ENCODE measurements around the gene TMEM151B. TPM values are rescaled to one million over a fixed set of nuclear protein-coding genes. Genes with fewer than 3 reads are reported as not detected.

Gene TMEM151B
- total RNA-seq, 1 donor from 2014 or later: 0.29 TPM

DNA sequence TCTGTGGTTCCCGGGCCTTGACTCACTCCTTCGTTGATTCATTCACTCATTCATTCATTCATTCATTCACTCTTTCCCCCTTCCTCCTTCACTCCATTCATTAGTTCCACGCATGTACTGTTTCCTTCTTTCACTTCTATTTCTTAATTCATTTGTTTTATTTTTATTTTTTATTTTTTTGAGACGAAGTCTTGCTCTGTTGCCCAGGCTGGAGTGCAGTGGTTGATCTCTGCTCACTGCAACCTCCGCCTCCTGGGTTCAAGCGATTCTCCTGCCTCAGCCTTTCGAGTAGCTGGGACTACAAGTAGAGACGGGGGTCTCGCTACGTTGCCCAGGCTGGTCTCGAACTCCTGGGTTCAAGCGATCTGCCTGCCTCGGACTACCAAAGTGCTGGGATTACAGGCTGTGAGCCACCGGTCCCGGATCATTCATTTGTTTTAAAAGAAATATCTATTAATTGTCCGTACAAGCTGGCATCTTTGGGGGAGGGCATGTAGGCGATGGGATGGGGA, 4.5 kb upstream of the TMEM151B start:
- intact Hi-C loops (cut with micrococcal nuclease): loop anchor here (1.0 to 2.0 kb wide), 5 partner anchors 8 to 139 kb away; partner anchors contain the start of genes CDC5L, HSP90AB1, MRPL14 and SLC35B2
- H3K4me1 Mint-ChIP-seq (ENCODE audit: low read depth): peaks cover 66% of the 10 kb centered on the region
- peak overlapping the region; percentile 89 for H3K27ac Mint-ChIP-seq

DNA sequence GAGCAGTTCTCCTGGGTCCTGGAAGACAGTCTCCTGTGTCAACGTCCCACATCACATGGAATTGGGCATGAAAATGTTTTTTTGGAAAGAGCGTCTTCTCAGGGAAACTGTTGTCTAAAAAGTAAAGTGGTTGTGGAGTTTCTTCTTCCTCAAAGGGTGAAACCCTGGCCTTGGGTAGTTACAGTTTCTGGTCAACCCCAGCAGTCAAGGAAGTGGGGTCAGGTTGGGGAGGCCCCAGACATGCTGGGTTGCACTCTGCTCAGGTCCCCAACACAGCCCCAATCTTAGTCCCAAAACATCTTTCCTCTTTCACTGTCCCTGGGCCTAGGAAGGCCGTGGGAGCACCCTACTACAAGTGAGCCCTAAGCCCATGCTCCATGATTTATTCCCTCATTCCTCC, 3.9 kb upstream of the TMEM151B start:
- Mint-ChIP-seq H3K4me1 (ENCODE audit: low read depth) (peaks cover 60% of the 10 kb centered on the region), H3K4me3 (peak overlapping the region; percentile 63), H3K27me3 (ENCODE audit: insufficient read depth) (peaks cover 19% of the 10 kb centered on the region), H3K9me3 (no peaks in the 10 kb centered on the region), H3K36me3 (ENCODE audit: low read depth) (peaks cover 8% of the 10 kb centered on the region), H3K27ac (peak overlapping the region; percentile 76)
- no peak for DNase-seq (ENCODE audit: low spot score)
- intact Hi-C loops (cut with micrococcal nuclease): no loop called here

More for the DNA sequence above, 4.5 kb upstream of the TMEM151B start:
- no peak for DNase-seq (ENCODE audit: low spot score)
- H3K4me3 Mint-ChIP-seq: peak overlapping the region; percentile 98
- peaks cover 13% of the 10 kb centered on the region for H3K36me3 Mint-ChIP-seq (ENCODE audit: low read depth)
- no peaks in the 10 kb centered on the region for H3K9me3 Mint-ChIP-seq
- peaks cover 15% of the 10 kb centered on the region for H3K27me3 Mint-ChIP-seq (ENCODE audit: insufficient read depth)

DNA sequence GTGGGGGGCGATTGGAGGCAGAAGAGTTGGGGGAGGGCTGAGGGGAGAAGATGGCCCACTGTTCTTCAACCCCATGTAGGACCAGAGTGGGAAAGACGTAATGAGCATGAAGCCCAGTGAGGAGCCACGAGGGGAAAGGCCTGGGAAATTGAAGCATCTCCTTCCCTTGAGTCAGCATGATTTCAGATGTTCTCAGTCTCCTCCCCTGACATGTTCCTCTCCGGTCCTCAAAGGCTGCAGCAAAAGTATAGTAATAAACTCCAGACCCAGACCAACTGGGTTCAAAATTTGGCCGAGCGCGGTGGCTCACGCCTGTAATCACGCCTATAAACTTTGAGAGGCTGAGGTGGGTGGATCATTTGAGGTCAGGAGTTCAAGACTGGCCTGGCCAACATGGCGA, 3.0 kb upstream of the TMEM151B start:
- intact Hi-C loops (cut with micrococcal nuclease): no loop called here
- DNase-seq (ENCODE audit: low spot score): no peak
- Mint-ChIP-seq H3K4me1 (ENCODE audit: low read depth) (peaks cover 51% of the 10 kb centered on the region), H3K4me3 (no peak overlapping the region), H3K27me3 (ENCODE audit: insufficient read depth) (peaks cover 27% of the 10 kb centered on the region), H3K9me3 (no peaks in the 10 kb centered on the region), H3K36me3 (ENCODE audit: low read depth) (peaks cover 8% of the 10 kb centered on the region), H3K27ac (no peak overlapping the region)

DNA sequence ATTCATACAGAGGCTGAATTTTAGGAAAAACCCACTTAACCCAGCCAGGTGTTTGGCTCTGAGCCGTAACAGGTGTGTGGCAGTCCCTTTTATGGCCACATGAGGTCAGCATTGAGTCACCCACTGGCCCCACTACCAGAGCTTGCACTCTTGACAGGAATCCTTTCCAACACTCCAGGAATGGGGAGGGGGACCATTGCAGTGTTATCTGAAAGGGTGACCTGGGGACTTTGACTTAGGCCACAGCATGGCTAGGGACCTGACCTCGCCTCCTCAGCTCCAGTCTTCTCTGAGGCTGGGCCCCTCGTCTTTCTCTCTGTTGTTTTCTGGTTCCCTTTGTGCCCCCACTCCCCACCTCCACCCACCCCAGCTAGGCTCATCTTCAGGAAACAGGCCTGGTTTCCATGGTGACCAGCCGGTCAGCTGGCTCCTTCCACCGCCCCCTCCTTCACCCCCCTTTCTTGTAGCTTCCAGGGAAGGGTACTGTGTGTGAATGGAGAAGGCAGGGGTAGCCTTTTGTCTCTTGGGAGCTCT, 2.1 kb upstream of the TMEM151B start:
- H3K27ac Mint-ChIP-seq: no peak overlapping the region
- H3K9me3 Mint-ChIP-seq: no peaks in the 10 kb centered on the region
- H3K4me3 Mint-ChIP-seq: no peak overlapping the region
- H3K36me3 Mint-ChIP-seq (ENCODE audit: low read depth): peaks cover 7% of the 10 kb centered on the region
- H3K4me1 Mint-ChIP-seq (ENCODE audit: low read depth): peaks cover 42% of the 10 kb centered on the region
- peaks cover 37% of the 10 kb centered on the region for H3K27me3 Mint-ChIP-seq (ENCODE audit: insufficient read depth)
- intact Hi-C loops (cut with micrococcal nuclease): loop anchor here (1.0 to 2.0 kb wide), 6 partner anchors 29 to 187 kb away; partner anchors contain the start of gene AARS2
- DNase-seq (ENCODE audit: low spot score): no peak

DNA sequence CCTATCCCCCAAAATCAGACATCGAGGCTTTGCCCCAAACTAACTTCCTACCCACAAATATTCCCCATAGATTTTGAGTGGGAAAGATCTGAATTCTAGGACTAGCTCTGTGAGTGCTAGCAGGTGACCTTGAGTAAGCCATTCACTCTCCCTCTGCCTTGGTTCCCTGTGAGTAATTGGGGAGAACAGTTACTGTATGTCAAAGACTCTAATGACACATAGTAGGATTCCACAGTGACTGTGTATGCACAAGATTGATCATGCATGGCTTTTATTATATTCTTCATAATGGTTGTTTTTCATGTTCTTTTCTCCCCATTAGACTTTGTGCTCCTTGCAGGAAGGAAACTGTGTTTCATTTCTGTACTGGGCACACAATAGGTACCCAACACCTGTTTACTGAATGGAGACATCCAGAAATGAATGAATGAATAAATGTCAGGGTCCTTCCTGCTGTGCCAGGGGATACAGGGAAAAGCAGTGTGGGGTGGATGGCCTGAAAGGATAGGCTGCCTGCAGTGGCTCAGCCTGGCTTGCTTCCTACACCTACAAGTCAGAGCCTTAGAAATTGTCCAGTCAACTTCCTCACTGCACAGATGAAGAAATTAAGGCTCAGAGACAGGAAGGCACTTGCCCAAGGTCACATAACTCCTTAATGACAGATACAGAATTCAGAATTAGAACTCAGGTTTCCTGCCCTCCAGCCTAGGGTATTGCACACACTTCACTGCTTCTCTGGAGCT, 901 bp upstream of the TMEM151B start:
- Mint-ChIP-seq H3K27ac (no peak overlapping the region), H3K4me3 (peak overlapping the region; percentile 45), H3K4me1 (ENCODE audit: low read depth) (peaks cover 31% of the 10 kb centered on the region), H3K36me3 (ENCODE audit: low read depth) (no peaks in the 10 kb centered on the region), H3K9me3 (no peaks in the 10 kb centered on the region), H3K27me3 (ENCODE audit: insufficient read depth) (peaks cover 44% of the 10 kb centered on the region)
- no peak for DNase-seq (ENCODE audit: low spot score)
- intact Hi-C loops (cut with micrococcal nuclease): loop anchor here (2.0 kb wide), 3 partner anchors 27 to 185 kb away; no protein-coding TSS in a partner anchor

DNA sequence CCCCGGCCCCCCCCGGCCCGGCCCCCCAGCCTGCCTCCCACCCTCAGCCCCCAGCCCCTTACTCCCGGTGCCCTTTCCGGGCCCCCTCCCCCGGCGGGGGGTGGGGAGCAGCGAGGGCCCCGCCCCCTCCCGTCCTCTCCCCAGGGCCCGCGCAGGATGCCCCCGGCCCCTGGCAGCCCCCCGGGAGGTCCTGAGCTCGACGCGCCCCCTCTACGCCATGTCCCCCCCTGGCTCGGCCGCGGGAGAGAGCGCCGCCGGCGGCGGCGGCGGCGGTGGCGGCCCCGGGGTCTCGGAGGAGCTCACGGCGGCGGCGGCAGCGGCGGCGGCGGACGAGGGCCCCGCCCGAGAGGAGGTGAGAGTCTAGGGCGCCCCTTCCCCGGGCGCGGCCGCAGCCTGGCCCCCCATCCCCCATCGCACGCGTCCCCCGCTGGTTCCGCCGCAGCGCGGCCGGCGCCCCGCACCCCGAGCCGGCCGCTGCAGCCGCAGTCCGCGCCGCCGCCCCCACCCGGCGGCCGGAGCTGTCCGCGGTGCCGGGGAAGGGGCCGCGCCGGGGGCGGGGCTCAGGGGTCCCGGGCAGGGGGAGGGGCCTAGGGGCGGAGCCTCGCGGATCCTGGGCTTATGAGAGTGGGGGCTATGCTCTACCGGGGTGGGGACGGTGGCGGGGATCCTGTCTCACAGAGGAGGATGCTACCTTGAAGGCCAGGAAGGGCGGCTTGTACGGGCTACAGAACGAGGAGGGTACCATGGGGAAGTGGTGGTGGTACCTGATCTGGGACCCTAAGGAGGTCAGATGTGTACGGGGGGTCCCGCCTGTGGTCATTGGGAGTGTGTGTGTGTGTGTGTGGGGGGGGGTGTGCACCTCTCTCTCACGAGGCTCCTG, 516 bp downstream of the TMEM151B start:
- no peaks in the 10 kb centered on the region for H3K36me3 Mint-ChIP-seq (ENCODE audit: low read depth)
- peaks cover 50% of the 10 kb centered on the region for H3K27me3 Mint-ChIP-seq (ENCODE audit: insufficient read depth)
- intact Hi-C loops (cut with micrococcal nuclease): no loop called here
- peak overlapping the region; percentile 54 for H3K4me3 Mint-ChIP-seq
- DNase-seq (ENCODE audit: low spot score): no peak
- no peak overlapping the region for H3K27ac Mint-ChIP-seq
- no peaks in the 10 kb centered on the region for H3K9me3 Mint-ChIP-seq
- H3K4me1 Mint-ChIP-seq (ENCODE audit: low read depth): peaks cover 29% of the 10 kb centered on the region

DNA sequence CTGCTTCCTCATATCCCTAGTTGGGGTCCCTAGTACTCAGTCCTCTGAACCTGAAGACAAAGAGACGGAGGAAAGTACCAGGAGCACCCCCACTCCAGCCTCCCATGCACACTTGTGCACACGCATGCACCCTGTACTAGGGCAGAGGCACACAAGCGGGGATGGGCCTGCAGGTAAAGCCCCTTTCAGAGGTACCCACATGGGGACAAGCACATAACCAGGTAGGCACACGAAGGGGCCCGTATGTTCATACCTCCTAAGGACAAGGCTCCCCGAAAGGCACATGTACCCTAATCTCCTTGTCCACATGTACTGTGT, 1.1 kb downstream of the TMEM151B start:
- Mint-ChIP-seq H3K27ac (no peak overlapping the region), H3K27me3 (ENCODE audit: insufficient read depth) (peaks cover 50% of the 10 kb centered on the region), H3K4me3 (peak overlapping the region; percentile 54), H3K9me3 (no peaks in the 10 kb centered on the region), H3K4me1 (ENCODE audit: low read depth) (peaks cover 23% of the 10 kb centered on the region), H3K36me3 (ENCODE audit: low read depth) (no peaks in the 10 kb centered on the region)
- intact Hi-C loops (cut with micrococcal nuclease): no loop called here
- no peak for DNase-seq (ENCODE audit: low spot score)

DNA sequence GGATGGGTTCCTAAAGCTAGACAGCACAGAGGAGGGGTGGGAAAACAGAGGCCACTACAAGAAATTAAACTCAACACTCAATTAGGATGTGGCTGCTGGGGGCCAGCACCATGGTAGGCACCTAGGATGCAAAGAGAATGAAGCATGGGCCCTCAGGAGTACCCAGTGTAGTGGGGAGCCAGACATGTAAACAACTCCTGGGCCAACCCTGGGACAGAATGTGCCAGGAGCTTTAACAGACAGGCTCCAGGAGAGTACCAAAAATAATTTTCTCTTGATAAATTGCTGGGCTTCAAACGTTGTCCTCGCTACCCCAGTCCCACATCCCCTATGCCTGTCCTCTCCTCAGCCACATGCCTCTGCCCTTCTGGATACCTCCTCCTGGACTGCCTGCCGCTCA, 1.7 kb downstream of the TMEM151B start:
- H3K4me1 Mint-ChIP-seq (ENCODE audit: low read depth): peaks cover 17% of the 10 kb centered on the region
- no peak overlapping the region for H3K27ac Mint-ChIP-seq
- H3K9me3 Mint-ChIP-seq: no peaks in the 10 kb centered on the region
- H3K4me3 Mint-ChIP-seq: peak overlapping the region; percentile 9
- peaks cover 54% of the 10 kb centered on the region for H3K27me3 Mint-ChIP-seq (ENCODE audit: insufficient read depth)
- intact Hi-C loops (cut with micrococcal nuclease): no loop called here
- no peak for DNase-seq (ENCODE audit: low spot score)
- H3K36me3 Mint-ChIP-seq (ENCODE audit: low read depth): no peaks in the 10 kb centered on the region

DNA sequence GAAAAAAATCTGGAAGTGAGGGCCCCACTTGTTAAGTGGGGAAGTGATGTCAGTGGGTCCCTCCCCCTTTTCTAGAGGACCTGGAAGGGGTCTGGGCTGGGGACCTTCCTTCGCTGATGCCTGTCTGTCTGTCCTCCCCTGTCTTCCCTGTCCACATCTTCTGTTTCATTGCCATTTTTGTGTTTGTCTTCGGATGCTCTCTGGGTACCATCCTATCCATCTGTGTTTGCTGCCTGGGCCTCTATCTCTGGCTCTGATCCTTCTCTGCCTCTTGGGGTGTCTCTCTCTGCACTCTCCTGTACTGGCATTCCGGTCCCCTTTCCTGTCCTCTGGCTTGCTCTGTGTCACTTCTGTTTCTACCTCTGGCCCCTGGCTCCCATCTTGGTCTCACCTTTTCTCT, 2.3 kb downstream of the TMEM151B start:
- intact Hi-C loops (cut with micrococcal nuclease): no loop called here
- H3K36me3 Mint-ChIP-seq (ENCODE audit: low read depth): no peaks in the 10 kb centered on the region

DNA sequence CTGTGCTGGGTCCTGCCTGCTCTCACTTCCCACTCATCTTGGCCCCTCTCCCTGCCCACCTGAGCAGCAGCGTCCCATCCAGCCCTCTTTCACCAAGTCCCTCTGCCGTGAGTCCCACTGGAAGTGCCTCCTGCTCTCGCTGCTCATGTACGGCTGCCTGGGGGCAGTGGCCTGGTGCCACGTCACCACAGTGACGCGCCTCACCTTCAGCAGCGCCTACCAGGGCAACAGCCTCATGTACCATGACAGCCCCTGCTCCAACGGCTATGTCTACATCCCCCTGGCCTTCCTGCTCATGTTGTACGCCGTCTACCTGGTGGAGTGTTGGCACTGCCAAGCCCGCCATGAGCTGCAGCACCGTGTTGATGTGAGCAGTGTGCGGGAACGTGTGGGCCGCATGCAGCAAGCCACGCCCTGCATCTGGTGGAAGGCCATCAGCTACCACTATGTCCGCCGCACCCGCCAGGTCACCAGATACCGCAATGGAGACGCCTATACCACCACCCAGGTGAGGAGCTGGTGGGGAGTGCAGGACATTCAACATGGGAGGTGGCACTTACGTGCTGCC, 2.8 kb downstream of the TMEM151B start:
- Mint-ChIP-seq H3K27me3 (ENCODE audit: insufficient read depth) (peaks cover 65% of the 10 kb centered on the region), H3K36me3 (ENCODE audit: low read depth) (no peaks in the 10 kb centered on the region), H3K4me3 (peak overlapping the region; percentile 3), H3K4me1 (ENCODE audit: low read depth) (peaks cover 10% of the 10 kb centered on the region), H3K9me3 (no peaks in the 10 kb centered on the region), H3K27ac (no peak overlapping the region)
- DNase-seq (ENCODE audit: low spot score): no peak
- intact Hi-C loops (cut with micrococcal nuclease): no loop called here

More for the DNA sequence above, 2.3 kb downstream of the TMEM151B start:
- DNase-seq (ENCODE audit: low spot score): no peak
- peak overlapping the region; percentile 3 for H3K4me3 Mint-ChIP-seq
- peaks cover 60% of the 10 kb centered on the region for H3K27me3 Mint-ChIP-seq (ENCODE audit: insufficient read depth)
- H3K27ac Mint-ChIP-seq: no peak overlapping the region
- H3K9me3 Mint-ChIP-seq: no peaks in the 10 kb centered on the region
- H3K4me1 Mint-ChIP-seq (ENCODE audit: low read depth): peaks cover 14% of the 10 kb centered on the region

DNA sequence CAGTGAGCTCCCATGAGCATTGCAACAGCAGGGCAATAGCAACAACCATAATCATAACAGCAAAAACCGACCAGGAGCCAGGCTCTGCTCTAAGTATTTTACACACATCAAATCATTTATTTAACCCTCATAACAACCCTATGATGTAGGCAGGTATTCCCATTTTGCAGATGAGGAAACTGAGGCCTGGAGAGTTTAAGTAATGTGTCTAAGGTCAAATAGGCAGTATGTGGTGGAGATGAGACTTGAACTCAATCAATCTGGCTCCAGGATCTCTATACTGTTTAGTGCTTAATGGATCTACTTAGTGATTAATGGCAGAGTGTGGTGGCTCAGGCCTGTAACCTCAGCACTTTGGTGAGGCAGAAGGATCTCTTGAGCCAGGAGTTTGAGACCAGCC, 3.4 kb downstream of the TMEM151B start:
- no peak overlapping the region for H3K4me3 Mint-ChIP-seq
- intact Hi-C loops (cut with micrococcal nuclease): no loop called here

DNA sequence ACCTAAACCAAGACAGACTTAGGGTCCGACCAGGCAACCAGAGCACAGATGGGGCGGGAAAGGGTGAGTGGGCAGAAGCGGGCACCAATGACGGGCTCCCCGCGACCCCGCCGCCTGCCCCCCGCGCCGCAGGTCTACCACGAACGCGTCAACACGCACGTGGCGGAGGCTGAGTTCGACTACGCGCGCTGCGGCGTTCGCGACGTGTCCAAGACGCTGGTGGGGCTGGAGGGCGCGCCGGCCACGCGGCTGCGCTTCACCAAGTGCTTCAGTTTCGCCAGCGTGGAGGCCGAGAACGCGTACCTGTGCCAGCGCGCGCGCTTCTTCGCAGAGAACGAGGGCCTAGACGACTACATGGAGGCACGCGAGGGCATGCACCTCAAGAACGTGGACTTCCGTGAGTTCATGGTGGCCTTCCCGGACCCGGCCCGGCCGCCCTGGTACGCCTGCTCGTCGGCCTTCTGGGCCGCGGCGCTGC, 5.1 kb downstream of the TMEM151B start:
- Mint-ChIP-seq H3K36me3 (ENCODE audit: low read depth) (no peaks in the 10 kb centered on the region), H3K9me3 (no peaks in the 10 kb centered on the region), H3K4me1 (ENCODE audit: low read depth) (no peaks in the 10 kb centered on the region), H3K27ac (no peak overlapping the region), H3K27me3 (ENCODE audit: insufficient read depth) (peaks cover 56% of the 10 kb centered on the region), H3K4me3 (no peak overlapping the region)
- intact Hi-C loops (cut with micrococcal nuclease): no loop called here
- no peak for DNase-seq (ENCODE audit: low spot score)

More for the DNA sequence above, 3.4 kb downstream of the TMEM151B start:
- peaks cover 10% of the 10 kb centered on the region for H3K4me1 Mint-ChIP-seq (ENCODE audit: low read depth)
- no peak overlapping the region for H3K27ac Mint-ChIP-seq
- no peaks in the 10 kb centered on the region for H3K9me3 Mint-ChIP-seq
- peaks cover 64% of the 10 kb centered on the region for H3K27me3 Mint-ChIP-seq (ENCODE audit: insufficient read depth)
- H3K36me3 Mint-ChIP-seq (ENCODE audit: low read depth): no peaks in the 10 kb centered on the region
- no peak for DNase-seq (ENCODE audit: low spot score)

All from activated T-helper 1 cell treated with anti-CD3 and anti-CD28 coated beads, Interleukin-12 subunit alpha, Interleukin-12 subunit beta, Interleukin-2, Interleukin-4 antibody, amounts not matched to agents 30 ng/mL and 10 ng/mL and 1 ng/mL, durations not matched to agents 14 hours and 24 hours and 36 hours (primary cell).